RWPE2 (cell line): Measurements from ENCODE around the gene ZNRF3.

Experiments
- ATAC-seq: fragments of 200-7000 bp; cut with Tn5 transposase; 3 replicates; pipeline ENCODE4 v1.9.1; 2021; ENCODE audit warnings: low read depth
- DNase-seq: peaks from one replicate; pipeline ENCODE4 v3.0.0-alpha.2; 2020; ENCODE audit warnings: low spot score
- H3K27ac ChIP-seq: fragments of 450-650 bp; 2 replicates; pipeline ENCODE4 v1.5.1; 2017; ENCODE audit warnings: mild to moderate bottlenecking; ENCODE audit not compliant: poor library complexity, severe bottlenecking
- H3K27me3 ChIP-seq: fragments of 250-450 bp; sonication (Bioruptor Pico); 2 replicates; pipeline ENCODE4 v1.5.1; 2021; ENCODE audit warnings: mild to moderate bottlenecking, moderate library complexity; ENCODE audit not compliant: insufficient read depth, poor library complexity, severe bottlenecking
- H3K36me3 ChIP-seq: fragments of 250-450 bp; sonication (Bioruptor Pico); 2 replicates; pipeline ENCODE4 v1.5.1; 2020; ENCODE audit warnings: low read depth, mild to moderate bottlenecking, moderate library complexity
- H3K4me1 ChIP-seq: fragments of 250-450 bp; sonication (Bioruptor Pico); 2 replicates; pipeline ENCODE4 v1.5.1; 2021; ENCODE audit warnings: mild to moderate bottlenecking, moderate library complexity; ENCODE audit not compliant: insufficient read depth, poor library complexity, severe bottlenecking
- H3K4me3 ChIP-seq: fragments of 250-450 bp; sonication (Bioruptor Pico); 2 replicates; pipeline ENCODE4 v1.5.1; 2021; ENCODE audit warnings: mild to moderate bottlenecking, moderate library complexity; ENCODE audit not compliant: severe bottlenecking
- H3K9me3 ChIP-seq: fragments of 250-450 bp; sonication (Bioruptor Pico); 2 replicates; pipeline ENCODE4 v1.5.1; 2021; ENCODE audit warnings: mild to moderate bottlenecking, moderate library complexity; ENCODE audit not compliant: severe bottlenecking
- TF ChIP-seq, protein P1 (sequence below): fragments of 450-650 bp; IDR thresholded peaks from one replicate; pipeline ENCODE4 v1.5.1; 2017; ENCODE audit warnings: mild to moderate bottlenecking, moderate library complexity; ENCODE audit not compliant: poor library complexity, severe bottlenecking

The ZNRF3 gene

DNA sequence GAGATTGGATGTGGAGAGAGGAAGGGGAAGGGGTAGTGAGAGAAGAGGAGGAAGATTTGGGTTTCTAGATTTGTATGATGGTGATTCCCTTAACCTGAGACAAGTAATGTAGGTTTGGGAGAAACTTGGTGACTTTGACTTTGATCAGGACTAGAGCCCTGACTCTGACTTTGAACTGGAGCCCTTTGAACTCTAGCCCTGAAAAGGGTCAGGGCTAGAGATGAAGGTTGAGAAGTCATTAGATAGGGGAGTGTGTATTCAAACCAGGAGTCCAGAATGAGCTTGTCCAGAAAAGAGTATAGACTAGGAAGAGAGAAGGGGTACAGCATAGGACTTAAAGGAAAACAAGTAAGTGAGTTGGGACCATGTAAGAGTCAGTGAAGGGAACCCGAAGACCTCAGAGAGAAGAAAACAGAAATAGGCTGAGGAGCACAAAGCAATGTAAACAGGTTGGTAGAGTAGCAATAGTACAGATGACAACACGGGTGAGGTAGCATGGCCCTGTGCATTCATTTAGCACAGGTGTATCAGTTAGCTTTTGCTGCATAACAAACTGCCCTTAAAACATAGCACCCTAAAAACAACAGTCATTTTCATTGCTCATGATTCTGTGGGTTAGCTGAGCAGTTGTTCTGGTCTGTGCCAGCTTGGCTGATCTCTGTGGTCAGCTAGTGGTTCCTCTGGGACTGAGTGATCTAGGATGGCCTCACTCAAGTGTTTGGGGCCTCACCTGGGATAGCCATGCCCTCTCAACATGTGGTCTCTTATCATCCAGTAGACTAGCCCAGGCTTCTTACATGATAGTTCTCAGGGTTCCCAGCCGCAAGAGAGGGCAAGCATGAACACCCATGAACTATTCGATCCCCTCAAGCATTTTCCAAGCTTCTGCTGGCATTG, 135.2 kb downstream of the ZNRF3 start:
- no peak overlapping the region for H3K4me3 ChIP-seq
- no peak overlapping the region for H3K27ac ChIP-seq
- TF ChIP-seq, protein P1, sequence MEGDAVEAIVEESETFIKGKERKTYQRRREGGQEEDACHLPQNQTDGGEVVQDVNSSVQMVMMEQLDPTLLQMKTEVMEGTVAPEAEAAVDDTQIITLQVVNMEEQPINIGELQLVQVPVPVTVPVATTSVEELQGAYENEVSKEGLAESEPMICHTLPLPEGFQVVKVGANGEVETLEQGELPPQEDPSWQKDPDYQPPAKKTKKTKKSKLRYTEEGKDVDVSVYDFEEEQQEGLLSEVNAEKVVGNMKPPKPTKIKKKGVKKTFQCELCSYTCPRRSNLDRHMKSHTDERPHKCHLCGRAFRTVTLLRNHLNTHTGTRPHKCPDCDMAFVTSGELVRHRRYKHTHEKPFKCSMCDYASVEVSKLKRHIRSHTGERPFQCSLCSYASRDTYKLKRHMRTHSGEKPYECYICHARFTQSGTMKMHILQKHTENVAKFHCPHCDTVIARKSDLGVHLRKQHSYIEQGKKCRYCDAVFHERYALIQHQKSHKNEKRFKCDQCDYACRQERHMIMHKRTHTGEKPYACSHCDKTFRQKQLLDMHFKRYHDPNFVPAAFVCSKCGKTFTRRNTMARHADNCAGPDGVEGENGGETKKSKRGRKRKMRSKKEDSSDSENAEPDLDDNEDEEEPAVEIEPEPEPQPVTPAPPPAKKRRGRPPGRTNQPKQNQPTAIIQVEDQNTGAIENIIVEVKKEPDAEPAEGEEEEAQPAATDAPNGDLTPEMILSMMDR = no peak
- no peaks in the 10 kb centered on the region for H3K36me3 ChIP-seq
- DNase-seq (no peak), ATAC-seq (no peak)
- no peaks in the 10 kb centered on the region for H3K9me3 ChIP-seq
- H3K27me3 ChIP-seq = no peaks in the 10 kb centered on the region
- H3K4me1 ChIP-seq = no peaks in the 10 kb centered on the region

DNA sequence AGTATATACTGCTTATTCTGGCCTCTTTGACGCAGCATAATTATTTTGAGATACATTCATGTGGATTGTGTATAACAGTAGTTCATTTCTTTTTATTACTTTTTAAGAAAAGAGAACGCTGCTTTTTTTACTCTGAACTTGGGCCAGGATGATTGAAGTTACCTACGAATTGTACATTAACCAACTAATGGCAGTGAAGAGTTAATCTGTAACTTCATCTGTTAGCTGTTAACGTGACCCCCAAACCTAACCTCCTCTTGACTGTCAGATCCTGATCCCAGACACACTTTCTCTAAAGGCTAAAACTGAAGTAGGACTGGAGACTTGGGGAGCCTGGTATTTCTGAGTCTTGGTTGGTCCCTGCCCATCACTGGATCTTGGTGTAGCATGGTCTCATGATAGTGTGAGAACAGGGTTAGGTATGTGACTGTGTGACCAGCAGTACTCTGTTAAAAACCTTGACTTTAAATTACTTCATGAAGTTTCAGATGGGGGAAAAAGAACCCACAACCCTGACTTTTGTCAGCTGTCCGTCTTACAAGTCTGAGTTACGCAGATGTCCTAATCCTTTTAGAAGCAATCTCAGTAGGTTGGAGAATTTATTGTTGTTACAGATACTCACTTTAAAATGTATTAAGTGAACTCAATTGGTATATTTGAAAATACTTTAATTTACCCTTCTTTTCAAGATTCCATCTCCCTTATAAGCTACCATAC, 138.9 kb downstream of the ZNRF3 start:
- H3K9me3 ChIP-seq = no peaks in the 10 kb centered on the region

DNA sequence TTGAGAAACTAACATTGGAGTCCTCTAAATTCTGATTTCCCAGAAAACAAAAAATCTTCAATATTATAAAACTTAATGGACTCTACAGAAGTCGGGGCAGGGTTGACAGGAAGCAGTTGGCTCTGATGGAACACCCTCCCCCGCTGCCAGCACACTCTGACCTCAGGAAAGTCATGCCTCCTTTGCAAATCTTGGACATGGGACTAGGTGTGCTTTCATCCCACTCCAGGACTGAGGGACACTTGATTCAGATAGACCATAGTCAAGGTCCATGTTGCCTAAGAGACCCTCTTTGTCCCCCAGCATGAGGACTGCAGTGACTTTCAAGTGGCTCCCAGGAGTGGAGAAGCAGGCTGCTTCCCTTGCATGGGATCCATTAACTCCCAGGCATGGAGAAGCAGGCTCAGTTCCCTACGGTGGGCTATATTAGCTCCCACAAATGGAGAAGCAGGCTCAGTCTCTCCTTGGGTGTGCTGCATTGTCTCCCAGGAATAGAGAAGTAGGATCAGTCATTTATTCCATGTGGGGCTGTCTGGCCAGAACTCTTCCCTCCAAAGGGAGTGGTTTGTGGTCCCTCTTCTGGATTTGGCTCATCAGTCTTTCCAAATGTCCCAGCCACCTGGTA, 139.9 kb downstream of the ZNRF3 start:
- ATAC-seq = no peak

More for the DNA sequence above, 138.9 kb downstream of the ZNRF3 start:
- H3K27me3 ChIP-seq = no peaks in the 10 kb centered on the region
- no peaks in the 10 kb centered on the region for H3K36me3 ChIP-seq
- DNase-seq = no peak
- no peaks in the 10 kb centered on the region for H3K4me1 ChIP-seq
- ATAC-seq = no peak
- TF ChIP-seq, protein P1 = no peak
- H3K27ac ChIP-seq = no peak overlapping the region
- no peak overlapping the region for H3K4me3 ChIP-seq

DNA sequence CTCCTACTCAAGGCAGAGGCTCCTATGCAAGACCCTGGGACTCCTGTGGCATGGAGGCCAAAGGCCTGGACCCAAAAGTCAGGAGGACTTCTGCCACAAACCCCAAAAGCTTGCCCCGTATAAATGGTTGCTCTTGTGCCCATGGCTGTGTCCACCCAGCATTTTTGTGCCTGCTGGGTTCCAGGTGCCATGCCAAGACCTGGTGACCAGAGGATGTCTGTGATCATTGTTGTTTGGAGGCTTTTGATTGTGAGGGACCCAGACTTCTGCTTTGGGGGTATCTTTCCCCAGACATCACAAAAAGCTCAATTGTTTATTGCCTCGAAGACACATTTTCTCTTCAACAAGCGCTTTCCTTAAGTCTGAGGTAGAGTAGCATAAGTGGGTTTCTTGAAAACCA, 143.2 kb downstream of the ZNRF3 start:
- Histone ChIP-seq H3K27me3 (no peaks in the 10 kb centered on the region), H3K27ac (no peak overlapping the region)

More for the DNA sequence above, 139.9 kb downstream of the ZNRF3 start:
- TF ChIP-seq, protein P1 = no peak
- Histone ChIP-seq H3K36me3 (no peaks in the 10 kb centered on the region), H3K27me3 (no peaks in the 10 kb centered on the region), H3K9me3 (no peaks in the 10 kb centered on the region), H3K27ac (no peak overlapping the region), H3K4me1 (no peaks in the 10 kb centered on the region), H3K4me3 (no peak overlapping the region)
- DNase-seq = no peak

More for the DNA sequence above, 143.2 kb downstream of the ZNRF3 start:
- no peak for DNase-seq
- no peak for ATAC-seq
- H3K9me3 ChIP-seq = no peaks in the 10 kb centered on the region
- H3K4me1 ChIP-seq = peaks cover 11% of the 10 kb centered on the region
- no peak overlapping the region for H3K4me3 ChIP-seq
- TF ChIP-seq, protein P1 = no peak
- H3K36me3 ChIP-seq = no peaks in the 10 kb centered on the region
